OCI-LY3 (cell line): ENCODE measurements around the gene PCSK6.

Source experiments
- H2AFZ ChIP-seq: fragments of 200-600, 300-600 bp; shearing (Covaris generic); 2 replicates; pipeline ENCODE4 v1.6.0; 2014; ENCODE audit warnings: antibody characterized with exemption, low read depth, low read length
- H3K27ac ChIP-seq: fragments of 200-600, 300-600 bp; sonication (generic); 2 replicates; pipeline ENCODE4 v1.5.1; 2014; ENCODE audit warnings: mild to moderate bottlenecking, low read length, moderate library complexity, mixed read lengths
- H3K27me3 ChIP-seq: fragments of 200-600, 300-600 bp; sonication (generic); 2 replicates; pipeline ENCODE4 v1.6.1; 2014; ENCODE audit warnings: low read depth, low read length, mixed read lengths
- H3K36me3 ChIP-seq: fragments of 200-600, 300-600 bp; sonication (generic); replicated peaks from 2 replicates; pipeline ENCODE3; 2014; ENCODE audit warnings: low read depth, low read length, mixed read lengths
- H3K4me1 ChIP-seq: fragments of 300-600, 200-600 bp; sonication (generic); 2 replicates; pipeline ENCODE4 v1.6.1; 2014; ENCODE audit warnings: low read length, mixed read lengths
- H3K4me2 ChIP-seq: fragments of 200-600, 300-600 bp; sonication (generic); 2 replicates; pipeline ENCODE4 v1.6.1; 2014; ENCODE audit warnings: low read length, mixed read lengths
- H3K4me3 ChIP-seq: fragments of 300-600, 200-600 bp; sonication (generic); 2 replicates; pipeline ENCODE4 v1.5.1; 2014; ENCODE audit warnings: antibody characterized with exemption, mild to moderate bottlenecking, low read length, moderate library complexity
- H3K79me2 ChIP-seq: fragments of 300-600, 200-600 bp; shearing (Covaris generic); 2 replicates; pipeline ENCODE4 v1.6.1; 2014; ENCODE audit warnings: mild to moderate bottlenecking, low read length, mixed read lengths
- H3K9ac ChIP-seq: fragments of 300-600, 200-600 bp; shearing (Covaris generic); 2 replicates; pipeline ENCODE4 v1.6.0; 2014; ENCODE audit warnings: mild to moderate bottlenecking, low read length, moderate library complexity
- H3K9me3 ChIP-seq: fragments of 200-600, 300-600 bp; shearing (Covaris generic); 2 replicates; pipeline ENCODE4 v1.6.1; 2014; ENCODE audit warnings: low read length, mixed read lengths; ENCODE audit not compliant: insufficient read depth
- H4K20me1 ChIP-seq: fragments of 200-600, 300-600 bp; sonication (generic); 2 replicates; pipeline ENCODE4 v1.6.1; 2016; ENCODE audit warnings: low read length, mixed read lengths; ENCODE audit not compliant: insufficient read depth
- EZH2phosphoT487 ChIP-seq: fragments of 200-600 bp; shearing (Covaris generic); IDR thresholded peaks from 2 replicates; pipeline ENCODE4 v1.6.1; 2018; ENCODE audit warnings: antibody characterized with exemption, mixed run types, low read depth
- TF ChIP-seq, protein P1 (sequence below): fragments of 200-600, 300-600 bp; sonication (generic); IDR thresholded peaks from 2 replicates; pipeline ENCODE4 v1.5.1; 2014; ENCODE audit warnings: antibody characterized with exemption, low read length, low read depth

PCSK6 gene

GRCh38 chr15:101322016-101322695 is 167.4 kb downstream of the PCSK6 start:
- no peaks in the 10 kb centered on the region for H3K79me2 ChIP-seq
- H3K27ac ChIP-seq = no peak overlapping the region
- H3K4me1 ChIP-seq = no peaks in the 10 kb centered on the region
- TF ChIP-seq, protein P1, sequence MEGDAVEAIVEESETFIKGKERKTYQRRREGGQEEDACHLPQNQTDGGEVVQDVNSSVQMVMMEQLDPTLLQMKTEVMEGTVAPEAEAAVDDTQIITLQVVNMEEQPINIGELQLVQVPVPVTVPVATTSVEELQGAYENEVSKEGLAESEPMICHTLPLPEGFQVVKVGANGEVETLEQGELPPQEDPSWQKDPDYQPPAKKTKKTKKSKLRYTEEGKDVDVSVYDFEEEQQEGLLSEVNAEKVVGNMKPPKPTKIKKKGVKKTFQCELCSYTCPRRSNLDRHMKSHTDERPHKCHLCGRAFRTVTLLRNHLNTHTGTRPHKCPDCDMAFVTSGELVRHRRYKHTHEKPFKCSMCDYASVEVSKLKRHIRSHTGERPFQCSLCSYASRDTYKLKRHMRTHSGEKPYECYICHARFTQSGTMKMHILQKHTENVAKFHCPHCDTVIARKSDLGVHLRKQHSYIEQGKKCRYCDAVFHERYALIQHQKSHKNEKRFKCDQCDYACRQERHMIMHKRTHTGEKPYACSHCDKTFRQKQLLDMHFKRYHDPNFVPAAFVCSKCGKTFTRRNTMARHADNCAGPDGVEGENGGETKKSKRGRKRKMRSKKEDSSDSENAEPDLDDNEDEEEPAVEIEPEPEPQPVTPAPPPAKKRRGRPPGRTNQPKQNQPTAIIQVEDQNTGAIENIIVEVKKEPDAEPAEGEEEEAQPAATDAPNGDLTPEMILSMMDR = no peak
- no peak for TF ChIP-seq EZH2phosphoT487
- no peak overlapping the region for H3K4me2 ChIP-seq
- no peak overlapping the region for H3K4me3 ChIP-seq
- no peak overlapping the region for H3K9ac ChIP-seq
- peaks cover 17% of the 10 kb centered on the region for H3K27me3 ChIP-seq
- no peaks in the 10 kb centered on the region for H3K9me3 ChIP-seq
- no peak overlapping the region for H2AFZ ChIP-seq
- no peaks in the 10 kb centered on the region for H3K36me3 ChIP-seq
- H4K20me1 ChIP-seq = no peaks in the 10 kb centered on the region

DNA sequence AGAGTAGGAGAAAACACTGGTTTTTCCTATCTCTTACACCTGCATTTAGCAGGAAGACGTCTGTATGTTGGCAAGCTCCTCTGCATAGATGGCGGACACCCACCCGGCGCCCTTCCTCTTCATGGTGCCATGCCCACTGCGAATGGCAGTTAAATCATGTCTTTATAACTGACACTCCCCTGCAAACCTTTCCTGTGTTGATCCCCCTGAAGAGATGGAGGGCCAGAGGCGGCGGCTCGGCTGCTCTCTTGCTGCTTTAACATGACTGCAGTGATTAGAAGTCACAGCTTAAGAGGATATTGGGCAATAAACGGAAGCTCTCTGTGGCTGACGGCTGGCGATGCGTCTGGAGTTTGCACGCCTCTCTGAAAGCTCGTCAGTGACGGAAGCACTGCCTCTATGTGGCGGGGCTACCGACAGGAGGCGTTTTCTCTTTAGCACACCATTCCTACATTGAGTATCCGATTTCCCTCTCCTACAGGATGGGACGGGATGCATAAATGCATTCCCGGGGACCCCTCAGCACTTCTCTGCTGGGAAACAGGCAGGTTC is 168.9 kb downstream of the PCSK6 start:
- H3K9ac ChIP-seq = no peak overlapping the region
- no peak overlapping the region for H2AFZ ChIP-seq
- no peaks in the 10 kb centered on the region for H3K36me3 ChIP-seq
- peaks cover 18% of the 10 kb centered on the region for H3K27me3 ChIP-seq
- H3K79me2 ChIP-seq = no peaks in the 10 kb centered on the region
- H3K9me3 ChIP-seq = no peaks in the 10 kb centered on the region
- H4K20me1 ChIP-seq = no peaks in the 10 kb centered on the region
- no peak overlapping the region for H3K4me3 ChIP-seq
- H3K4me1 ChIP-seq = no peaks in the 10 kb centered on the region
- no peak overlapping the region for H3K4me2 ChIP-seq
- no peak overlapping the region for H3K27ac ChIP-seq
- no peak for TF ChIP-seq EZH2phosphoT487
- TF ChIP-seq, protein P1 = no peak

GRCh38 chr15:101318839-101319238 is 170.7 kb downstream of the PCSK6 start:
- no peak for TF ChIP-seq EZH2phosphoT487
- TF ChIP-seq, protein P1 = no peak
- Histone ChIP-seq H2AFZ (no peak overlapping the region), H4K20me1 (no peaks in the 10 kb centered on the region), H3K27me3 (peaks cover 18% of the 10 kb centered on the region), H3K36me3 (no peaks in the 10 kb centered on the region), H3K9me3 (no peaks in the 10 kb centered on the region), H3K27ac (no peak overlapping the region), H3K4me3 (no peak overlapping the region), H3K4me2 (no peak overlapping the region), H3K79me2 (no peaks in the 10 kb centered on the region), H3K4me1 (no peaks in the 10 kb centered on the region), H3K9ac (no peak overlapping the region)

- no peaks in the 10 kb centered on the region for H3K36me3 ChIP-seq
- H3K9me3 ChIP-seq = no peaks in the 10 kb centered on the region
- TF ChIP-seq EZH2phosphoT487 = no peak
- TF ChIP-seq, protein P1 = no peak
- no peak overlapping the region for H3K9ac ChIP-seq
- H3K27me3 ChIP-seq = peaks cover 18% of the 10 kb centered on the region
- H3K4me3 ChIP-seq = no peak overlapping the region
- no peaks in the 10 kb centered on the region for H4K20me1 ChIP-seq
- no peak overlapping the region for H3K4me2 ChIP-seq
- H3K4me1 ChIP-seq = no peaks in the 10 kb centered on the region
- H3K27ac ChIP-seq = no peak overlapping the region
- no peaks in the 10 kb centered on the region for H3K79me2 ChIP-seq
- H2AFZ ChIP-seq = no peak overlapping the region
These were observed 171.2 kb downstream of the PCSK6 start for GRCh38 chr15:101318147-101318819.
